Stromal cell of bone marrow (primary cell): ENCODE data around the gene NFATC3.

Source experiments
- DNase-seq: peaks from one replicate; pipeline ENCODE4 v3.0.0-alpha.2; 2012; ENCODE audit warnings: low read depth

Gene NFATC3

DNA sequence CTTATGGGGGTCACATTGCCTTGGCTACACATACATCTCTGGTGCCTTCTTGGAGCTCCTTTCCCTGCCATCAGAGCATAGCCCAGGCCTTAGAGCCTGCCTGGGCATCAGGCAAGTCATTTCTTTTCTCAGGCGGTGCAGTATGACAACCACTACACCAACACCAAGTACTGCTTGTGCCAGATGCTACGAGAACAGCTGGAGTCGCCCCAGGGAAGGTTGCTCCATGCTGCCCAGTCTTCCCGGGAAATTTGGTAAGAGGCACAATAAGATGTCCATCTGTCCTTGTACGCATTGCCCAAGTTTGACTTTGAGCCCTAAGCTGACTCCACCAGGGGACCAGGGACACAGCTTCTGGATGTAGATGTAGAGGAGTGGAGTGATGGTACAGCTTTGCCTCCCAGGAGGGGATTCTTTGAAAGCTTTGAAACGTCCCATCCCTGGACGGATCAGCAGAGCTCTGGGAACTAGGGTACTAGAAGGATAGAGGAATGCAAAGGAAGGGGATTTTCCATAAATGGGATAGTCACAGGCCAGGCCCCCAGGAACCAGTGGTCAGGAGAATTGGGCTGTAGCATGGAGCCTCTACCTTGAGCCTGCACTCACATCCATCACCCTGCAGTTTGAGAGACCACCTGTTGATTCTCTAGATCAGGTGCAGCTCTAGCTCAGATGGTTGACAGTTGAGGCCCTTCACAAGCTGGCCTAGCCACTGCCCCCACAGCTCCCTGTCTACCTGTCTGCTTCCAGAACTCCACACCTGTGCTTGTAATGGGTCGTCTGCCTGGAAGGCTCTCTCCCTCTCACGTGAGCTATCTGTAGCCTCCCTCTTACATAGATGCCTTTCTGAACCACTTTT lies 11.0 kb upstream of the NFATC3 start:
- no peak for DNase-seq

GRCh38 chr16:68074850-68075555 lies 10.2 kb upstream of the NFATC3 start:
- no peak for DNase-seq

DNA sequence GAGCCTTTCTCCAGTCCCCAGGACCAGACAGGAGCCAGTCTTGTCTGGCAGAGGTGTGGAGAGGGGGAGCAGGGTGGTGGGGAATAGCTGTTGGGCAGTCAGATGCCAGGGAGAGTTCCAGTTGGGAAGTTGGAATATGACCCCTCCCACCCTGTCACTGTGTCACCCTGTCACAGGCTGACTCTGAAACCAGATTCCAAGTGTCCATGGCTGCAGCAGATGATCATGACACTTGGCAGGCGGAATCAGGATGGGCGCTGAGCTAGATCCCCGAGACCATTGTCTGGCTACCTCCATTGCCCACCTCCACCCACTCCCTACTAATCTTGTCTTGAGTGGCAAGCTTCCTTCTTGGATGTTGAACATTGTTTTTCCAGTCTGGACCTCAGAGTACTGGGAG lies 9.2 kb upstream of the NFATC3 start:
- DNase-seq = no peak

DNA sequence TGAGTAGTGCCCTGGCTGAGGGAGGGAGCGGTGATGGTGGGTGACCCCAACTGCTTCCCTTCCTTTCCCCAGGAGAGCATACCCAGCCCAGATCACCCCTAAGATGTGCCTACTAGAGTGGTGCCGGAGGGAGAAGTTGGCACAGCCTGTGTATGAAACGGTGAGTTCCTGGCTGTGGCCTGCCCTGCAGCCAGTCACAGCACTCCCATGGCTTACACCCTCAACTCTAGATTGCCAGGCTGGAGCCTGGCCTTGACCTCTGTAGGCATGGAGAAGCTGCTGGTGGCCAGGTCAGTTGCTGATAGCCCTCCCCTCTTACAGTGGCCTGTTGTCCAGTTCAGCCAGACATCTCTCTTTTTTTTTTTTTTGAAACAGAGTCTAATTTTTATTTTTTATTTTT lies 8.6 kb upstream of the NFATC3 start:
- DNase-seq = no peak

DNA sequence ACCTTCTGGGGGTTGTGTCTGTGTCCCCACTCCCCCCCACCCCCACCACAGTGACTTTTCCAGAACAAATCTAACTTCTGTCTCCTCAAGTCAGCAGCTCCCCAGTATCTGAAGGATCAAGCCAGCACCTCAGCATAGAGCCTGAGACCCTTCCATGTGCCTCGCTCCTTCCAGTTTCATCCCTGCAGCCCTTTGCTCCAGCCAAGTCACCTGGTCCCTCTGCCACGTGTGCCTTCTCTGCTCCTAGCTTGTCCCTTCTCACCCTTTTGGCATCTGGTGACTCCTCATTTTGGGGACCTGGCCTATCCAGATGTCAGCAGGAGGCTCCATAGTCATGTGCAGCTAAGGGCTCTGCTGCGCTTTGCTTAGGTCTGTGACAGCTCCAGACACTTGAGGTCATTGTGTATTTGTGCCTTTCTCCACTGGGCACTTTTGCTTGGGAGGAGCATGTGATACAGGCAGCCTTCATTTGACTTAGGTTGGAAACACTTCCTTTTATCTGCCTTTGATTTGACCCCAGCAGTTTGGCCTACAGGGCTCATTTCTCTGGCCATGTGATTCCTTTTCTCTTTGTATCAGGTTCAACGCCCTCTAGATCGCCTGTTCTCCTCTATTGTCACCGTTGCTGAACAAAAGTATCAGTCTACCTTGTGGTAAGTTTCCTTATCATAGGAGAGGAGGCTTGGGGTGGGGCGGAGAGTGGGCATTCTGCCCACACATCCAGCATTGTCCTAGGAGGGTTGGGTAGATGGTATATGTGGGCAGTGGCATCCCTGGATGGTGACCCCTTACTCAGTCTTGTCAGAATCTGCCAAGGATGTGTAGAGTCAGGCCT lies 7.1 kb upstream of the NFATC3 start:
- no peak for DNase-seq

- no peak for DNase-seq
These were observed 6.3 kb upstream of the NFATC3 start for GRCh38 chr16:68078701-68079375.

DNA sequence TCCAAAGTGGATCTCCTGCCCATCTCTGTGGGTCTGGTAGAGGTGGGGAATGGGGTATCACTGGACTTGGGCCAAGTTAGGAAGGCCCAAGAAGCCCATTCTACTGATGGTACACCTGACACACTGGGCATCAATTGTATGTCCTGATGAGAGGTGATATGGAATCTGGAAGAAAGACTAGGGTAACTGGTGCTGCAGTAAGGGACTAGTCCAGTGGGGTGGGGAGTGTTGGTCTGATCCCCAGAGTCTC lies 5.9 kb upstream of the NFATC3 start:
- no peak for DNase-seq

DNA sequence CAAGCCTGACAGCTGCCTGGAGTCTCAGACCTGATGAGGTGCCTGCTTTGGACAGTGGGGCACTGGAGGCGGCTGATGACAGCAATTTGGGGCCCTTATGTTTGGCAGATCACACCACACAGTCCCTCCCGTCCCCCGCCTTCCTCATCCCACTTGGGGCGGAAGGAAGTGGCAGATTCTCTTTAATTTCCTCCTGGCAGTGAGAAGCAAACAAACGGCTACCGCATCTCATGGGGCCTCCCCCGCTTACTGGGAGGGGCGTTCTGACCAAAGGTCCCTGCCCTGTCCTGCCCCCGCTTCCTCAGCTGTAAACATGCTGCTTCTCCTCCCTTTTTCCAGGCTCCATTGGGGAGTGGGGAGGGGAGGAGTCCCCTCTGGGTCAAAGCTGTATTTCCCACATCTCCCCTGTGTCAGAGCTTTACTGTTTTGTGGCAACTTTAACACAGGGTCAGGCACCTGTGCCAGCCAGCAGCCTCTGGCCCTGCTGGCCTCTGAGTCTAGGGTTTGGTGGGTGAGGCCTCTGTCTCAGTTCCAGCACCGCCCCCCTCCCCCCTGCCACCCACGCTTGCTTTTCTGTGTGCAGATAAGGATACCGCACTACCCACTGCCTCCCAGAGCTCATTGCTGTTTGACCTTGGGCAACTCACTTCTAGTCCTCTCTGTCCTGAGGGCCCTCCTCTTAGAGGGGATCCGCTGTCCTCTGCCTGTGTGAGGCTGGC lies 5.4 kb upstream of the NFATC3 start:
- DNase-seq = no peak

DNA sequence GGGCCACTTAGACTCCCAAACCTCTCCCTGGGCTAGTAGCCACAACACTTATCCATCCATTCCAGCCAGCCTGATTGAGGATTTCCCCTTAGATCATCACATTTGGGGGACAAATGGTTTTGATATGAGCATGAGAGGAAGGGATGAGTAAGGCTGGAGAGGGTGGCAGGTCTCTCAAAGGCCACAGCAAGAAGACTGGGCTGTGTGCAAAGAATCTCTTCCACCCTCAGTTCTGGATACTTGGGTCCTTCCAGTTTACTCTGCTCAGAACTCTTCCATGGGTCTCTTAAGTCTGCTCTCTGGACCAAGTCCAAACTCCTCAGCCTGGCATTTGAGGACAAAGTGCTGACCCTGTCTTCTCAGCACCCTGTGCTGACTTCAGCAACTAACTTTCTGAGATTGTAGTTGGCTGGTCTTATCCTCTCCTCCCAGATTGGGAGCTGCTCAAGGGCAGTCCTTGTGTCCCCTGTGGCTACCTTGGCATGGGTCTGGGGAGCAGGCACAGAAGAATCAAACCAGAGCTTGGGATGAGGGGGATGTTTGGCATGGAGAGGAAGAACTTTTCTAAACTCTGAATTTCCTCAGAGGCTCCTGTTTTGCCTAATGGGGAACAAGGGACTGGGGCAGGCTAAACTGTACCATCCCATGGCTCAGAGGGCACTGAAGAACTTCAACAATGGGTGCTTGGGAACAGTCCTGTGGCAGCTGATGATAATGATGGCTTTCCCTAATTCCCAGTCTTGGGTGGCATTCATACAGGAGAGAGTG lies 3.1 kb upstream of the NFATC3 start:
- no peak for DNase-seq

DNA sequence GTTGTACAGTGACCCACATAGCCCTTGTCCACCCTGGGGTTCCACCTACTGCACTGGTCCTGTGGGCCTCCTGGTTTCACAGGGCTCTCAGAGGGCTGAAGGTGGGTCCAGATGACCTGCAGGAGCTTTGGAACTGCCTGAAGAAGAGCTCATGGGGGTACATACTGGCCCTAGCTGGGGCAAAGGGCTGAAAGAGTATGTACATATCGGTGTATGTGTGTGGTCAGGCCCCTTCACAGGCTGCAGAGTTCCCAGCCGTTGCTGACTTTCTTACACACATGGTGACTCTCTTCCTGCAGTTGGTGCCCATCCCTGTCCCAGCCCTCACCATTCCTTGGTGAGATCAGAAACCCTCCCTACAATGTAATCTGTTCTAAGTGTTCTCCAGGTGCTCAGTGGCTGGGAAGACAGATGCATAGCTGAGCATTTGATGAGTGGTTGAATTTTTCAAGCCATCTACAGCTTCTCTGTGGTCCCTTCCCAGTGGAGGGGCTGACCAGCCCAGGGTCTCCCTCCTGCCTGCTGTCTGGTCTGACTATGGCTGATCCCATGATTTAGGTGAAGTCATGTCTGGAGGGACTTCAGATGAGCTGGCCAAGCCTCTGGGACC lies 2.4 kb upstream of the NFATC3 start:
- DNase-seq = no peak

DNA sequence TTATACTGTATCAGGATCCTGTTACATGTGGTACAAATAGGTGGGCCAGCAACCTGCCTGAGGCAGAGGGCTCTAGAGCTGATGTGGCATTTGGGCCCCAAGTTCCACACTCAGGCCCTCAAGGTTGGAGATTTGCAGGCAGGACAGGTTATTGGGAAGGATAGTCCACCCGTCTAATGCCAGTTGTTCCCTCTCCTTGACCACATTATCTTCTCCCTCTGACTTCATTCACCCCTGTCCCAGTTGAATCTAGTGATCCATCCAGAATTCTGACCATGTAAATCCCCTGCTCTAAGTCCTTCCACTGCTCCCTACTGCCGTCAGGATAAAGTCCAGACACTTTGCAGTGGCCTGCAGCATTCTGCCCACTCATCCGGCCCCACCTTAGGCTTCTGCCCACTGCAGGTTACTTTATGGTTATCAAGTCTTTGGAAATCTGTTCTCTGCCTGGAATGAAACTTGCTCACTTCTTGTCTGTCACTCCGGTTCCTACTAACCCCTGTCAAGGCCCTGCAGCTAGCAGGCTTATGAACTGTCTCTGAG lies 1.9 kb upstream of the NFATC3 start:
- DNase-seq = no peak

DNA sequence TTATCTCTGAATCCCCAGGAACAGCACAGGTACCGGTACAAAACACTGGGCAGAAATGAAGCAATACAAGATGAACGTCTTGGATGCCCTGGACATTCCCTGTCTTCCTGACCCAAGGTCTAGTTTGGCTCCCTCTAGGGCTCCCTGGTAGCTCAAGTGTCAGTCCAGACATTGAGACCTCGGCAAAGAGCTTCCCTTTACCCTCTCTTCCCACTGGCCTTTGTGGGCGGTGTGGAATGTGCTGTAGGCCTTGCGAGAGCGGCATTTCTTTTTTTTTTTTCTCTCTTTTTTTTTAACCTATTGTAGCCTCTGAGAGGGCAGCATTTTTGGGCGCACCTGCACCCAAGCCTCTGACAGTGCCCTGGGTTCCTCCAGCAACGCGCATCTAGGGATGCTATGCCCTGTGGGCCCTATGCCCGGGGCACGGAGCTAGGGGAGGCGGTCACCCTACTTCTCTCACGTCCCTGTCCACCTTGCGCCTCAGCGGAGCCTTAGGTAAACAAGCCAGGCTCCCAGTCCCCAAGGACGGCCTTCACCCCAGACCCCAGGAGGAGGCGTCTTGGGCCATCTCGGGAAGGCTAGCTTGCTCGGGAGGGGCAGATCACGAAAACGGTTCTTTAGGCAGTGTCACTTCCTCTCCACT lies 1.2 kb upstream of the NFATC3 start:
- no peak for DNase-seq

- DNase-seq = no peak
These were observed 489 bp upstream of the NFATC3 start for GRCh38 chr16:68084504-68085258.

- DNase-seq = no peak
These were observed 1.2 kb downstream of the NFATC3 start for GRCh38 chr16:68086336-68086841.

DNA sequence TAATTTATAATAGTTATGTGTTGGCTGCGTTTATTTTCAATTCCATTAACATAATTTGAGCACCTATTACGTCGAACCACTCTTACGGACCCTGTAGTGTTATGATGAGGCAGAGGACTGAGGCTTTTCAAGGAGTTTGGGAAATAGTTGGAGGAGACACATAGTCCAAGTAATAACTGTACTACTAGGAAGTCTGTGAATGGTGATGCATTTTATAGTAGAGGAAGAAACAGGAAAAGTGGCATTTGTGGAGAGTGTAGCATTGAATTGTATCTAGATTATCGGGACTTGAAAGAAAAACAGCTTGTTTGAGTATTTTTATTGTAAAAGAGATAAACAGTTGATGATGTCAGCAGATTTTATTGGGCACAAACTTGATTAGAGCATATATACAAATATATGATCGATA lies 1.7 kb downstream of the NFATC3 start:
- no peak for DNase-seq

DNA sequence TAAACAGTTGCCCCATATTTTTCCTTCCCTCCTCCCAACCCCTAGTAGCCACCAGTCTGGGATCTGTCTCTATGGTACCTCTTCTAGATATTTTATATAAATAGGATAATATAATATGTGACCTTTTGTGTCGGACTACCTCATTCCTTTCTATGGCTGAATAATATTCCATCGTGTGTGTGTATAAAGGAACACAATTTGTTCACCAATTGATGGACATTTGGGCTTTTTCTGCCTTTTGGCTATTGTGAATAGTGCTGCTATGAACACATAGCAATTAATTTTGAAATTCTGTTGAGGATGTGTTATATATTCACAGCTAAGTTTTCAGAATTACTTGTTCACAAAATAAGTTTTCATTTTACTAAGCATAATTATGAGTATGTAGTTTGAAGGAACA lies 2.5 kb downstream of the NFATC3 start:
- no peak for DNase-seq

DNA sequence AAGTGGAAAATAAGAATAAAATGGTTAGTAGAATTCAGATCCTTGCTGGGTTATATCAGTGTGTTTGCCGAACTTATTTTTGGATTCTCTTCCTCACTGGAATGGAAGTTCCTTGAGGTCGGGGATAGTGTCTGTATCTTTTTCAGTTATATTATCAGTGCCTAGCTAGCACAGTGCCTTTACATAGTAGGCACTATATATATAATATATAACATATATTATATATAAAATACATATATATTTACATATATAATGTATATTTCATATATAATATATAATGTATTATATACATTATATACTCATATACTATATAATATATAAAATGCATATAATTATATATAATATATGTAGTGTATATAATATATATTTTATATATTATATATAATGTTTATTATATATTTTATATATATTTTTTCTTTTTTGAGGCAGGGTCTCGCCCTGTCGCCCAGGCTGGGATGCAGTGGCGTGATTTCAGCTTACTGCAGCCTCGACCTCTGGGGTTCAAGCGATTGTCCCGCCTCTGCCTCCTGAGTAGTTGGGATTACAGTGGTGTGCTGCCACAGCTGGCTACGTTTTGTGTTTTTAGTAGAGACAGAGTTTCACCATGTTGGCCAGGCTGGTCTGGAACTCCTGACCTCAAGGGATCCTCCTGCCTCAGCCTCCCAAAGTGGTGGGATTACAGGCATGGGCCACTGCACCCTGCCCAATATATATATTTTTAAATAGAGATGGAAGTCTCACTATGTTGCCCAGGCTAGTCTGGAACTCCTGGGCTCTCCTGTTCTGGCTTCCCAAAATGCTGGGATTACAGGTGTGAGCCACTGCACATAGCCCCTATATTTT lies 3.2 kb downstream of the NFATC3 start:
- DNase-seq = no peak

DNA sequence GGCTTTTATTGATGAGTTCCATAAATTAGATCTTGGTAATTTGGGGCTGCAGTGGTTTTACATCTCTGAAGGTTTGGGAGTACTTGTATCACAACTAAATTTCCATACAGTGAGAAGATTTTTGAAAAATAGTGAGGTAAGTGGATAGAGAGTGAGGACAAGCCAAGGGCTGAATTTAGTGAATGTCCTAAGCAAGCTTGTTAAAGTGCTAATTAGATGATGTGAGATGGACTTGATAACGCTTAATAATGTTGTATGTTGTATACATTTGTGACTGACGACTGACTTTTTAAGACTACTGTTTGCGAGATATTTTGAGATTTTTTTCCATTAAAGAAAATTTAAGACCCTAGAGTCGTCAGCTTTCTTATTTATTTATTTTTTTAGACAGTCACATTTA lies 3.9 kb downstream of the NFATC3 start:
- no peak for DNase-seq
